ENCODE data around the gene ATP6V0E2. TPM values are rescaled to one million over a fixed set of nuclear protein-coding genes. Genes with fewer than 3 reads are reported as not detected.
A peak's percentile ranks its signal among the peaks of the same experiment; 100 is the strongest.

ATP6V0E2 gene
- total RNA-seq, 1 experiment from 2014 or later: 35.6 TPM

- H3K36me3 ChIP-seq (ENCODE audit: low read depth): no peaks in the 10 kb centered on the region
- CTCF ChIA-PET: no interaction called here
- no peaks in the 10 kb centered on the region for H3K9me3 ChIP-seq (ENCODE audit: insufficient read depth, low read depth)
- H3K4me3 ChIP-seq: peak overlapping the region; percentile 75; the same call in 1 of the 2 replicates
- TF ChIP-seq EZH2 (IDR thresholded peaks at IDR 0.05; ENCODE audit: low read depth): no peak
- TF ChIP-seq, protein P1, sequence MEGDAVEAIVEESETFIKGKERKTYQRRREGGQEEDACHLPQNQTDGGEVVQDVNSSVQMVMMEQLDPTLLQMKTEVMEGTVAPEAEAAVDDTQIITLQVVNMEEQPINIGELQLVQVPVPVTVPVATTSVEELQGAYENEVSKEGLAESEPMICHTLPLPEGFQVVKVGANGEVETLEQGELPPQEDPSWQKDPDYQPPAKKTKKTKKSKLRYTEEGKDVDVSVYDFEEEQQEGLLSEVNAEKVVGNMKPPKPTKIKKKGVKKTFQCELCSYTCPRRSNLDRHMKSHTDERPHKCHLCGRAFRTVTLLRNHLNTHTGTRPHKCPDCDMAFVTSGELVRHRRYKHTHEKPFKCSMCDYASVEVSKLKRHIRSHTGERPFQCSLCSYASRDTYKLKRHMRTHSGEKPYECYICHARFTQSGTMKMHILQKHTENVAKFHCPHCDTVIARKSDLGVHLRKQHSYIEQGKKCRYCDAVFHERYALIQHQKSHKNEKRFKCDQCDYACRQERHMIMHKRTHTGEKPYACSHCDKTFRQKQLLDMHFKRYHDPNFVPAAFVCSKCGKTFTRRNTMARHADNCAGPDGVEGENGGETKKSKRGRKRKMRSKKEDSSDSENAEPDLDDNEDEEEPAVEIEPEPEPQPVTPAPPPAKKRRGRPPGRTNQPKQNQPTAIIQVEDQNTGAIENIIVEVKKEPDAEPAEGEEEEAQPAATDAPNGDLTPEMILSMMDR (conservative IDR thresholded peaks at IDR 0.05): no peak
- H3K9me2 ChIP-seq (ENCODE audit: insufficient read depth): no peaks in the 10 kb centered on the region
- POLR2A ChIA-PET (ENCODE audit: unreplicated experiment): no interaction called here
- peak overlapping the region; percentile 82 for H3K4me2 ChIP-seq
- H3K4me1 ChIP-seq (replicated peaks; ENCODE audit: insufficient read depth): peaks cover 5% of the 10 kb centered on the region; the same call in 1 of the 2 replicates
- no peaks in the 10 kb centered on the region for H4K20me1 ChIP-seq (ENCODE audit: insufficient read depth)
- H2AFZ ChIP-seq: peak overlapping the region; percentile 97; the same call in 1 of the 2 replicates
- H3K79me2 ChIP-seq (ENCODE audit: low read depth): no peaks in the 10 kb centered on the region
- no peak for DNase-seq
- intact Hi-C loops (cut with micrococcal nuclease; ENCODE audit: unreplicated experiment): loop anchor here (5.0 to 10.0 kb wide), 2 partner anchors 67 to 250 kb away; no protein-coding TSS in a partner anchor
- no TSS peak for BruUV-seq (replicated peaks)
- H3K27me3 ChIP-seq (ENCODE audit: insufficient read depth, low read depth): no peaks in the 10 kb centered on the region
- peaks cover 19% of the 10 kb centered on the region; the same call in 1 of the 2 replicates for H3F3A ChIP-seq (ENCODE audit: insufficient read depth, low read depth)
- no peak overlapping the region for H3K27ac ChIP-seq
Measured at GRCh38 chr7:149874644-149875028, 867 bp downstream of the ATP6V0E2 start.

DNA sequence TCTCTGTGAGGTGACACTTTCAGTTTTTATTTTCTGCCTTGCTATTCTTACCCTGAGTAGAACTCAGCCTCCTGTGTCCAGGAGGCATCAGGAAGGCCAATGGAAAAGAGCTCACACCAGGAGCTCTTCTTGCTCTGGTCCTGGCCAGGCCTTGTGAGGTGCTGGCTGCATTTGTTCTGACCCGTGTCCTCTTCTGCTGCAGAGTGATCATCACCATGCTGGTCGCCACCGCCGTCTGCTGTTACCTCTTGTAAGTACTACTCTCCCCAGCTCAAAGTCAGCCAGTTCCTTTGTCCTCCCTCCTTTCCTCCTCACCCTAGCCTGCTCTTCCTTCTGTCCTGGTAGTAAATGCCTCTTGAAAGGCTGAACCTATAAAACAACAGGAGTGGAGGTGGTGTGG, 1.6 kb downstream of the ATP6V0E2 start:
- peaks cover 5% of the 10 kb centered on the region; the same call in 1 of the 2 replicates for H3K4me1 ChIP-seq (replicated peaks; ENCODE audit: insufficient read depth)
- H3K4me3 ChIP-seq: no peak overlapping the region
- no peak overlapping the region for H3K4me2 ChIP-seq
- no peaks in the 10 kb centered on the region for H3K36me3 ChIP-seq (ENCODE audit: low read depth)
- TF ChIP-seq, protein P1 (conservative IDR thresholded peaks at IDR 0.05): no peak
- no peak for TF ChIP-seq EZH2 (IDR thresholded peaks at IDR 0.05; ENCODE audit: low read depth)
- H3K27ac ChIP-seq: no peak overlapping the region
- H4K20me1 ChIP-seq (ENCODE audit: insufficient read depth): no peaks in the 10 kb centered on the region
- CTCF ChIA-PET: no interaction called here
- no peaks in the 10 kb centered on the region for H3K79me2 ChIP-seq (ENCODE audit: low read depth)
- DNase-seq: no peak
- H3K9me2 ChIP-seq (ENCODE audit: insufficient read depth): no peaks in the 10 kb centered on the region
- H3F3A ChIP-seq (ENCODE audit: insufficient read depth, low read depth): peaks cover 19% of the 10 kb centered on the region; the same call in 1 of the 2 replicates
- H3K9me3 ChIP-seq (ENCODE audit: insufficient read depth, low read depth): no peaks in the 10 kb centered on the region
- no peak overlapping the region for H2AFZ ChIP-seq
- POLR2A ChIA-PET (ENCODE audit: unreplicated experiment): no interaction called here
- intact Hi-C loops (cut with micrococcal nuclease; ENCODE audit: unreplicated experiment): loop anchor here (10.0 kb wide), 1 partner anchor 251 kb away; no protein-coding TSS in a partner anchor
- H3K27me3 ChIP-seq (ENCODE audit: insufficient read depth, low read depth): no peaks in the 10 kb centered on the region
- BruUV-seq (replicated peaks): no TSS peak

DNA sequence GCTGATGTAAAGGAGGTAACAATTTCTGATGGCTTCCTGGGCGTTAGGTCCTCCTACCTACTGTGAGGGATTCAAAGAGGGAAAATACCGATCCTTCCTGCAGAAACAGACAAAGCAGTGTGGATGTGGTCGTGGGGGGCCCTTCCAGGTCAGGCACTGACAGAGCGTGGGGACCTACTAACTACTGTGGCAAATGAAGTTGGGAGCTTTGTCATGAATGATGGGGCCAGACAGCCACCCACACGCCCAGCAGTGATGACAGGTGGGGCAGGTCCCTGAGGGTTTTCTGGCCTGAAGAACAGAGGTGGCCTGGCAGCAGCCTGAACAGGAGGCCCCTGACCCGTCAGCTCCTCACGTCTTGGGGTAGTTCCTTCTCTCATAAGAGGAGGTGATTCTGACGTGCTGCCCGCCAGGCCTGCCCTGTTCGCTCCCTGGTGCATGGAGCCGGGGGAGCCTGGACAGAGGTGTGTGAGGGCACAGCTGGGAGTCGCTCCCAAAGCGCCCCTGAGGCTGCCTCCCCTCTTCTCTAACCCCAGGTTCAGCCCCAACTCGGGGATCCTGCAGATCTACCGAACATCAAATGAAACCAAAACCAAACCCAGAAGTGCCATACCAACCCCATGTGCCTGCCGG, 4.2 kb downstream of the ATP6V0E2 start:
- no peak overlapping the region for H3K27ac ChIP-seq
- no TSS peak for BruUV-seq (replicated peaks)
- no peaks in the 10 kb centered on the region for H4K20me1 ChIP-seq (ENCODE audit: insufficient read depth)
- H3K4me1 ChIP-seq (replicated peaks; ENCODE audit: insufficient read depth): no peaks in the 10 kb centered on the region; the same call in 1 of the 2 replicates
- CTCF ChIA-PET: no interaction called here
- no peak overlapping the region for H3K4me2 ChIP-seq
- TF ChIP-seq EZH2 (IDR thresholded peaks at IDR 0.05; ENCODE audit: low read depth): no peak
- TF ChIP-seq, protein P1 (conservative IDR thresholded peaks at IDR 0.05): no peak
- H3K36me3 ChIP-seq (ENCODE audit: low read depth): no peaks in the 10 kb centered on the region
- no peak for DNase-seq
- no peak overlapping the region for H2AFZ ChIP-seq
- no peak overlapping the region for H3K4me3 ChIP-seq
- peaks cover 2% of the 10 kb centered on the region; the same call in 1 of the 2 replicates for H3F3A ChIP-seq (ENCODE audit: insufficient read depth, low read depth)
- H3K79me2 ChIP-seq (ENCODE audit: low read depth): no peaks in the 10 kb centered on the region
- no peaks in the 10 kb centered on the region for H3K9me2 ChIP-seq (ENCODE audit: insufficient read depth)
- H3K9me3 ChIP-seq (ENCODE audit: insufficient read depth, low read depth): no peaks in the 10 kb centered on the region
- POLR2A ChIA-PET (ENCODE audit: unreplicated experiment): no interaction called here
- intact Hi-C loops (cut with micrococcal nuclease; ENCODE audit: unreplicated experiment): loop anchor here (10.0 kb wide), 1 partner anchor 253 kb away; no protein-coding TSS in a partner anchor
- H3K27me3 ChIP-seq (ENCODE audit: insufficient read depth, low read depth): no peaks in the 10 kb centered on the region
